HepG2 (cell line): ENCODE results near the gene TOE1. TPM values are rescaled to one million over a fixed set of nuclear protein-coding genes. Genes with fewer than 3 reads are reported as not detected.

ENCODE experiments used
- BCL6 ChIP-seq: IDR thresholded peaks from 2 replicates; pipeline ENCODE4 v1.6.1; 2016; ENCODE audit warnings: missing genetic modification reagents, missing compliant biosample characterization
- NFIC ChIP-seq: IDR thresholded peaks from 2 replicates; pipeline ENCODE4 v1.6.1; 2012; ENCODE audit warnings: mild to moderate bottlenecking, low read length, inconsistent platforms
- PAWR ChIP-seq: sonication (generic); formaldehyde crosslinking; IDR thresholded peaks from 2 replicates; pipeline ENCODE4 v1.4.0; 2020; ENCODE audit warnings: missing genetic modification reagents, mild to moderate bottlenecking, borderline replicate concordance
- RNF2 ChIP-seq: fragments of 450-650 bp; conservative IDR thresholded peaks from 2 replicates; pipeline ENCODE4 v1.6.1; 2016; ENCODE audit warnings: low read depth
- SALL1 ChIP-seq: sonication (generic); formaldehyde crosslinking; IDR thresholded peaks from 2 replicates; pipeline ENCODE4 v1.8.0; 2022; ENCODE audit warnings: mild to moderate bottlenecking, missing genetic modification reagents
- SMAD3 ChIP-seq: sonication (generic); formaldehyde crosslinking; IDR thresholded peaks from 2 replicates; pipeline ENCODE4 v1.4.0; 2020; ENCODE audit warnings: missing genetic modification reagents
- SMARCC2 ChIP-seq: fragments of 450-650 bp; IDR thresholded peaks from 2 replicates; pipeline ENCODE4 v1.6.1; 2017; ENCODE audit warnings: antibody characterized with exemption, mild to moderate bottlenecking
- ZMYM4 ChIP-seq: sonication (generic); formaldehyde crosslinking; IDR thresholded peaks from 2 replicates; pipeline ENCODE4 v1.8.1; 2023; ENCODE audit warnings: mild to moderate bottlenecking, missing genetic modification reagents
- ZNF510 ChIP-seq: sonication (generic); formaldehyde crosslinking; IDR thresholded peaks from 2 replicates; pipeline ENCODE4 v1.4.0; 2020; ENCODE audit warnings: low read depth, mild to moderate bottlenecking, missing genetic modification reagents
- polyA plus RNA-seq, 8 experiments: library from polyadenylated mRNA; depleted of rRNA in 3 of 8; stranded (reverse) in 7 of 8; unstranded in 1 of 8; fragments of >200 nt; fragmentation: Illumina TruSeq in 4 of 8; extraction: Trizol in 4 of 8; gene quantifications; 2 replicates each; pipeline versions ENCODE4 v1.2.1 to v1.2.3, GENCODE V29; 2011 to 2016; ENCODE audit warnings: low read depth in 4 of 8, missing spikeins in 1 of 8, mixed read lengths in 1 of 8; ENCODE audit not compliant: insufficient read depth in 1 of 8
- total RNA-seq, 5 experiments: library from RNA; depleted of rRNA; stranded (reverse); fragments of >200 nt; fragmentation: Illumina TruSeq; extraction: Trizol; gene quantifications; 2 replicates each; pipeline ENCODE4 v1.2.3, GENCODE V29; 2016; ENCODE audit warnings: low read depth in 1 of 5
- TF ChIP-seq, protein P1 (sequence below): sonication (generic); formaldehyde crosslinking; conservative IDR thresholded peaks from 2 replicates; pipeline ENCODE4 v1.4.0; 2020; ENCODE audit warnings: mild to moderate bottlenecking, missing genetic modification reagents, moderate library complexity

Gene TOE1
- total and polyA plus RNA-seq, 2 of the 13 experiments (the other 11 are each of a cell fraction or from before 2014, with no cell fraction given), result 14.1 to 19.0 TPM

DNA sequence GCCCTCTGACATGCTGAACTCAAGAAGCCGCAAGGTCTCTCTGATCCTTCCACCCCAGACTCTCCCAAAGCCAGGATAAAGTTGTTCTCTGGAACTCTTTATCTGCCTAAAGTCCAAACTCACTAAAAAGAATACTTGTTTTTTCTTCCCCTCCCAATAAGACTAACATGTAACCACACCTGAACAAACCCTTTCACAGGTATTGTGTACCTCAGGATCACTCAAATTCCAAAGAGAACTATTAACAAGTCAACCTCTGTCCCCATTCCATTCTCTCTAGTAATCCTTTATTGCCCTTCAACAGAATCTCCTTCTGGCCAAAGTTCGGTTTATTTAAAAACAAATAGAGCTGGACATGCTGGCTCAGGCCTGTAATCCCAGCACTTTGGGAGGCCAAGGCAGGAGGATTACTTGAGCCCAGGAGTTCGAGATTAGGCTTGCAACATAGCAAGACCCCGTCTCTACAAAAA is 4.1 kb upstream of the TOE1 start (continued):
- TF ChIP-seq, protein P1, sequence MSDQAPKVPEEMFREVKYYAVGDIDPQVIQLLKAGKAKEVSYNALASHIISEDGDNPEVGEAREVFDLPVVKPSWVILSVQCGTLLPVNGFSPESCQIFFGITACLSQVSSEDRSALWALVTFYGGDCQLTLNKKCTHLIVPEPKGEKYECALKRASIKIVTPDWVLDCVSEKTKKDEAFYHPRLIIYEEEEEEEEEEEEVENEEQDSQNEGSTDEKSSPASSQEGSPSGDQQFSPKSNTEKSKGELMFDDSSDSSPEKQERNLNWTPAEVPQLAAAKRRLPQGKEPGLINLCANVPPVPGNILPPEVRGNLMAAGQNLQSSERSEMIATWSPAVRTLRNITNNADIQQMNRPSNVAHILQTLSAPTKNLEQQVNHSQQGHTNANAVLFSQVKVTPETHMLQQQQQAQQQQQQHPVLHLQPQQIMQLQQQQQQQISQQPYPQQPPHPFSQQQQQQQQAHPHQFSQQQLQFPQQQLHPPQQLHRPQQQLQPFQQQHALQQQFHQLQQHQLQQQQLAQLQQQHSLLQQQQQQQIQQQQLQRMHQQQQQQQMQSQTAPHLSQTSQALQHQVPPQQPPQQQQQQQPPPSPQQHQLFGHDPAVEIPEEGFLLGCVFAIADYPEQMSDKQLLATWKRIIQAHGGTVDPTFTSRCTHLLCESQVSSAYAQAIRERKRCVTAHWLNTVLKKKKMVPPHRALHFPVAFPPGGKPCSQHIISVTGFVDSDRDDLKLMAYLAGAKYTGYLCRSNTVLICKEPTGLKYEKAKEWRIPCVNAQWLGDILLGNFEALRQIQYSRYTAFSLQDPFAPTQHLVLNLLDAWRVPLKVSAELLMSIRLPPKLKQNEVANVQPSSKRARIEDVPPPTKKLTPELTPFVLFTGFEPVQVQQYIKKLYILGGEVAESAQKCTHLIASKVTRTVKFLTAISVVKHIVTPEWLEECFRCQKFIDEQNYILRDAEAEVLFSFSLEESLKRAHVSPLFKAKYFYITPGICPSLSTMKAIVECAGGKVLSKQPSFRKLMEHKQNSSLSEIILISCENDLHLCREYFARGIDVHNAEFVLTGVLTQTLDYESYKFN (CRISPR knock-in tag), result peak; percentile 91
- TF ChIP-seq PAWR (CRISPR knock-in tag), result no peak
- peak; percentile 68; the same call in 1 of the 2 replicates for TF ChIP-seq SALL1 (CRISPR knock-in tag)
- TF ChIP-seq RNF2, result no peak
- no peak for TF ChIP-seq ZNF510 (CRISPR knock-in tag)
- TF ChIP-seq SMAD3 (CRISPR knock-in tag), result 0 out of 2 replicates have a peak, but pooled peaks have one; percentile 28
- peak; percentile 48; the same call in 1 of the 2 replicates for TF ChIP-seq ZMYM4 (CRISPR knock-in tag)
- TF ChIP-seq SMARCC2, result no peak
- peak; percentile 83 for TF ChIP-seq NFIC
- peak; percentile 95 for TF ChIP-seq BCL6 (CRISPR knock-in tag)
